ENCODE results near the gene PDZRN3.

DNA sequence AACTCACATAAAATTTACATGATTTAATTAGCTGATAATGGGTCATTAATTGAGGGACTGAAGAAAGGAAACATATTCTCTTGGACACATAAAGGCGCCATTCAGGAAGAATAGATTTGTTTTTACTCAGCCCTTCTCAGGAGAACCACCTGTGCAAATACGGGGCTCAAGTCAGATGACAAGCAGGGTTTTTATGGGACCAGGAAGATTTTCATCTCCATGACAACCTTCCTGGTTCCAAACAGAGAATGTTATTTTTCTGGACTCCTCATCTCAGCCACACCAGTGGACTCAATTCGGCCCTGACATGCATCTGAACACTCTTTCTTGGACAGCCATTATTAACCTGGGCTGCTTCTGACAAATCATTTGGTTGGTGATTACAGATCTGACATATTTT is 120.5 kb downstream of the PDZRN3 start:
- TF ChIP-seq POLR2AphosphoS5 (IDR thresholded peaks at IDR 0.05; ENCODE audit: low read depth, low read length) (no peak), TCF7L2 (IDR thresholded peaks at IDR 0.05; ENCODE audit: low read depth, low read length) (no peak)
- TF ChIP-seq, protein P1, sequence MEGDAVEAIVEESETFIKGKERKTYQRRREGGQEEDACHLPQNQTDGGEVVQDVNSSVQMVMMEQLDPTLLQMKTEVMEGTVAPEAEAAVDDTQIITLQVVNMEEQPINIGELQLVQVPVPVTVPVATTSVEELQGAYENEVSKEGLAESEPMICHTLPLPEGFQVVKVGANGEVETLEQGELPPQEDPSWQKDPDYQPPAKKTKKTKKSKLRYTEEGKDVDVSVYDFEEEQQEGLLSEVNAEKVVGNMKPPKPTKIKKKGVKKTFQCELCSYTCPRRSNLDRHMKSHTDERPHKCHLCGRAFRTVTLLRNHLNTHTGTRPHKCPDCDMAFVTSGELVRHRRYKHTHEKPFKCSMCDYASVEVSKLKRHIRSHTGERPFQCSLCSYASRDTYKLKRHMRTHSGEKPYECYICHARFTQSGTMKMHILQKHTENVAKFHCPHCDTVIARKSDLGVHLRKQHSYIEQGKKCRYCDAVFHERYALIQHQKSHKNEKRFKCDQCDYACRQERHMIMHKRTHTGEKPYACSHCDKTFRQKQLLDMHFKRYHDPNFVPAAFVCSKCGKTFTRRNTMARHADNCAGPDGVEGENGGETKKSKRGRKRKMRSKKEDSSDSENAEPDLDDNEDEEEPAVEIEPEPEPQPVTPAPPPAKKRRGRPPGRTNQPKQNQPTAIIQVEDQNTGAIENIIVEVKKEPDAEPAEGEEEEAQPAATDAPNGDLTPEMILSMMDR (IDR thresholded peaks at IDR 0.05): no peak
- TF ChIP-seq, protein P2, sequence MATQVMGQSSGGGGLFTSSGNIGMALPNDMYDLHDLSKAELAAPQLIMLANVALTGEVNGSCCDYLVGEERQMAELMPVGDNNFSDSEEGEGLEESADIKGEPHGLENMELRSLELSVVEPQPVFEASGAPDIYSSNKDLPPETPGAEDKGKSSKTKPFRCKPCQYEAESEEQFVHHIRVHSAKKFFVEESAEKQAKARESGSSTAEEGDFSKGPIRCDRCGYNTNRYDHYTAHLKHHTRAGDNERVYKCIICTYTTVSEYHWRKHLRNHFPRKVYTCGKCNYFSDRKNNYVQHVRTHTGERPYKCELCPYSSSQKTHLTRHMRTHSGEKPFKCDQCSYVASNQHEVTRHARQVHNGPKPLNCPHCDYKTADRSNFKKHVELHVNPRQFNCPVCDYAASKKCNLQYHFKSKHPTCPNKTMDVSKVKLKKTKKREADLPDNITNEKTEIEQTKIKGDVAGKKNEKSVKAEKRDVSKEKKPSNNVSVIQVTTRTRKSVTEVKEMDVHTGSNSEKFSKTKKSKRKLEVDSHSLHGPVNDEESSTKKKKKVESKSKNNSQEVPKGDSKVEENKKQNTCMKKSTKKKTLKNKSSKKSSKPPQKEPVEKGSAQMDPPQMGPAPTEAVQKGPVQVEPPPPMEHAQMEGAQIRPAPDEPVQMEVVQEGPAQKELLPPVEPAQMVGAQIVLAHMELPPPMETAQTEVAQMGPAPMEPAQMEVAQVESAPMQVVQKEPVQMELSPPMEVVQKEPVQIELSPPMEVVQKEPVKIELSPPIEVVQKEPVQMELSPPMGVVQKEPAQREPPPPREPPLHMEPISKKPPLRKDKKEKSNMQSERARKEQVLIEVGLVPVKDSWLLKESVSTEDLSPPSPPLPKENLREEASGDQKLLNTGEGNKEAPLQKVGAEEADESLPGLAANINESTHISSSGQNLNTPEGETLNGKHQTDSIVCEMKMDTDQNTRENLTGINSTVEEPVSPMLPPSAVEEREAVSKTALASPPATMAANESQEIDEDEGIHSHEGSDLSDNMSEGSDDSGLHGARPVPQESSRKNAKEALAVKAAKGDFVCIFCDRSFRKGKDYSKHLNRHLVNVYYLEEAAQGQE (IDR thresholded peaks at IDR 0.05; ENCODE audit: insufficient read depth in 1 of 2, low read depth in 2 of 2, low read length in 1 of 2): no peak
